T-helper 22 cell (primary cell): ENCODE measurements around the gene EGFR.
"Not testable (repeated sequence)": the region's sequence is repeated elsewhere in the genome, so short reads cannot be mapped to it uniquely, and the experiment has no call there.

ENCODE experiments used
- DNase-seq: peaks from one replicate; pipeline ENCODE4 v3.0.0-alpha.2; 2020; ENCODE audit warnings: low read depth

EGFR gene

DNA sequence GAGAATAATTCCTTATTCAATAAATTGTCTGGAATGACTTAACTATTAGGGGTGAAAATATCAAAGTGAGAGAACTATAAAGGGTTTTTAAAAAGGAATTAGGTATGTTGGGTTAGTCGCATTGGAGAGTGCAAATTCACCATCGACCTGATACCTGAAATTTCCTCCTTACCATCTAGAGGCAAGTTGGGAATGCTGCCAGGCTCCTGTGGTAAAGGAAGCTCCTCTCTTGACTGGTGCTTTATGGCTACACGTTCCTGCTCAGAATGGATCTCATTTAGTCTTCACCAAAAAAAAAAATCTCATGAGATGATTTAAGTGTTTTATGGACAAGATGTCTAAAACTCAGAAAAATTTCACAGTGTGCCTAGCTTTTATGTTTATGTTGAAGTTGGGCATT is 129.8 kb downstream of the EGFR start:
- no peak for DNase-seq

DNA sequence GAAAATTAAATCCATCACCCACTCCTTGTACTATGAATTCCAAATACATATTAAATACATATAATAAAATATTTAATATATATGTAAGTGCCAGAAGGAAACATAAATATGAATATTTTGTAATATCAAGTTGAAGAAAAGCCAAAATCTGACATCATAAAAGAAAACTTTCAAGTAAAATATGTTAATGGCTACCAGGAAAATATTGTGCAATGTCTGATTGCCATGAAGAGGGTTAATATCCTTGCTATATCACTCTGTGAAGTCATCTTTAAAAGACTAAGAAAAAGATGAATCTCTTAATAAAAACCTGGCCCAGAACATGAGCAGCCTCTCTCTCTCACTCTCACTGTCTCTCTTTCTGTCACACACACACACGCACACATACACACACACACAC is 130.2 kb downstream of the EGFR start:
- DNase-seq: no peak

- DNase-seq: no peak
These were observed 131.3 kb downstream of the EGFR start for GRCh38 chr7:55150166-55150565.

DNA sequence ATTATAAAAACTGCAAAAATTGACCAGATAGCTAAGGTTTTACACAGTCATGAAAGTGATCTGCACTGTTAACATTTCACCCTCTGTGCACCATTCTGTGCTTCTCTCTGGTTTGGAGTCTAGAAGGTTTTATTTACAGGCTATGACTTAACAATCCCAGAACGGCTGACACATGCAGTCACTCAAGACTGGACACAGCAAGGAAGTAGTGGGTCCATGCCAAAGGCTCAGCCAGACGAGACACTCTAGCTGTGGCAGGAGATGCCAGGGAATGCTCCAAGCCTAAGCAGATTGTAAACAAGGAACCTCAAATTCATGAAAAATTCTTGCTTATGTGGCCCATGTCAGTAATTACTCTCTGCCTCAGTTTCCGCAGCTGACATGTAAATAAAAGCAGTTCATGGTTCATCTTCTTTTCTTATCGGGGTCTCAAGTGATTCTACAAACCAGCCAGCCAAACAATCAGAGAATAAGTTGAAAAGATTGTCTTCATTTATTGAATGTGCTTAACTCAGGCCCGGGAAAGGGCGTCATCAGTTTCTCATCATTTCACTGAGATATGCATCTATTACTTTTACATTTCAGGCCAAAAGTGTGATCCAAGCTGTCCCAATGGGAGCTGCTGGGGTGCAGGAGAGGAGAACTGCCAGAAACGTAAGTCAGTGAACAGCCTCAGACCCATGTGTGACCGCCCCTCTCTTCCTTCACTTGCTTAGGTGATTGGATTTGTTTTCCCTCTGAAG is 132.1 kb downstream of the EGFR start:
- DNase-seq: no peak

DNA sequence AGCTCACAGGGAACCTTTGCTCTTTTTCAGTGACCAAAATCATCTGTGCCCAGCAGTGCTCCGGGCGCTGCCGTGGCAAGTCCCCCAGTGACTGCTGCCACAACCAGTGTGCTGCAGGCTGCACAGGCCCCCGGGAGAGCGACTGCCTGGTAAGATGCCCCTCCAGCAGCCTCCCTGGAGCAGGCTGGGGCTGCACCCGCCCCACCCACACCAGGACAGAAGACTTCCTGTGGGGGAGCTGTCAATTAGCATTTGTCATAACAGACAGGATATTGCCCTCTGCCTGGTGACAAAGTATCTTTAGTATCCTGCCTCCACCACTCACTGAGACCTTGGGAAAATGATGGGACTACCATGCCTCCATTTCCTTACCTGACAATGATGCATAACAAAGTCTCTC is 133.7 kb downstream of the EGFR start:
- DNase-seq: no peak

DNA sequence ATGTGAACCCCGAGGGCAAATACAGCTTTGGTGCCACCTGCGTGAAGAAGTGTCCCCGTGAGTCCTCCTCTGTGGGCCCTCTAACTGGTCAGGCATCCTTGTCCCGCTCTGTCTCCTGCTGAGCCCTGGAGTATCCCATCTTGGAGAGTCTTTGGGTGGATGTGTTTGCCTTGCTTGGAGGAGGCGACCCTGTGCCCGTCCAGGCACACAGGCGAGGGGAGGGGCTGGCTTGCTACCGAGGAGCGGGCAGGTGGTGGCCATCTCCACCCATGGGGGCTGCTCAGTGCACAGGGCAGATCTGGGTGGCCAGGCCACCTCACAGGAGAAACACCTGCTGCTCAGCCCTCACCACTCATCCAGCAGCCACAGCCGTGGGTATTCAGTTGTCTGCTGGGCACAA is 135.3 kb downstream of the EGFR start:
- no peak for DNase-seq

DNA sequence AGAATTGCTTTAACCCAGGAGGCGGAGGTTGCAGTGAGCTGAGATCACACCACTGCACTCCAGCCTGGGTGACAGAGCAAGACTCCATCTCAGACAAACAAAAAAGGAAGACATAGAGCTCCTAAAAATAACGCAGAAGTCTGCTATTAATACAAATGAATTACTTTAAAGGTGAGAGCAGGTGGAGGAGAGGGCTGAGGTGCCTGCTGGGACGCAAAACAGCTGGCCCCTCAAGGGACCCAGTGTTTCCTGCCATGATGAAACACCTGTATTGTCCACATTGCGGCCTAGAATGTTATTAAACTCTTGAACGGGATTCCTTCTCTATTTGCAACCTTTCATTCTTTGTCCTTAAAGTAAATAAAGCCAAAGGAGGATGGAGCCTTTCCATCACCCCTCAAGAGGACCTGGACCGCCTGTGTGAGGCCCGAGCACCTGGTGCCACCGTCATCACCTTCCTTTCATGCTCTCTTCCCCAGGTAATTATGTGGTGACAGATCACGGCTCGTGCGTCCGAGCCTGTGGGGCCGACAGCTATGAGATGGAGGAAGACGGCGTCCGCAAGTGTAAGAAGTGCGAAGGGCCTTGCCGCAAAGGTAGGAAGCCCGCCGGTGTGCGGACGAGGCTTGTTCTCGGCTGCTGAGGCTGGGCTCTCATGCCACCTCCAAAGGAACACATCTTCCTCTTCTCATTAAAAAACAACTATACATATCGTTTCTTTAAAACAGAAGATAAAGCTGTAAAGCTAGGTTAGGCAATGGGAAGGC is 136.7 kb downstream of the EGFR start:
- DNase-seq: no peak

GRCh38 chr7:55156919-55157763 is 138.3 kb downstream of the EGFR start:
- no peak for DNase-seq

DNA sequence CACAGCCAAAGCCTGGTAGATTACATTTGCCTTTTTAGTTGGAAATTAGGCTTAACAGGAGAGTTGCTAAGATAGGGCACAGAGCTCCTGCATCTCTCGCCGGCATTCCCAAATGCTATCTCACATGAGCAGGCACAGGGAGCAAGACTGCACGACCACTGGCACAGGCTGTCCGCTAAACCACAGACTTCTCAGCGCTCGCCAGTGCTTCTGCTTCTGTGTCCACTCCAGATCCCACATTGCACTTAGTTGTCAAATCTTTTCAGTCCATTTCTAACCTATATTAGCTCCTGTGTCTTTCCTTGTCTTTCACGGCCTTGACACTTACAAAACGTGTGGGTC is 138.9 kb downstream of the EGFR start:
- DNase-seq: no peak

DNA sequence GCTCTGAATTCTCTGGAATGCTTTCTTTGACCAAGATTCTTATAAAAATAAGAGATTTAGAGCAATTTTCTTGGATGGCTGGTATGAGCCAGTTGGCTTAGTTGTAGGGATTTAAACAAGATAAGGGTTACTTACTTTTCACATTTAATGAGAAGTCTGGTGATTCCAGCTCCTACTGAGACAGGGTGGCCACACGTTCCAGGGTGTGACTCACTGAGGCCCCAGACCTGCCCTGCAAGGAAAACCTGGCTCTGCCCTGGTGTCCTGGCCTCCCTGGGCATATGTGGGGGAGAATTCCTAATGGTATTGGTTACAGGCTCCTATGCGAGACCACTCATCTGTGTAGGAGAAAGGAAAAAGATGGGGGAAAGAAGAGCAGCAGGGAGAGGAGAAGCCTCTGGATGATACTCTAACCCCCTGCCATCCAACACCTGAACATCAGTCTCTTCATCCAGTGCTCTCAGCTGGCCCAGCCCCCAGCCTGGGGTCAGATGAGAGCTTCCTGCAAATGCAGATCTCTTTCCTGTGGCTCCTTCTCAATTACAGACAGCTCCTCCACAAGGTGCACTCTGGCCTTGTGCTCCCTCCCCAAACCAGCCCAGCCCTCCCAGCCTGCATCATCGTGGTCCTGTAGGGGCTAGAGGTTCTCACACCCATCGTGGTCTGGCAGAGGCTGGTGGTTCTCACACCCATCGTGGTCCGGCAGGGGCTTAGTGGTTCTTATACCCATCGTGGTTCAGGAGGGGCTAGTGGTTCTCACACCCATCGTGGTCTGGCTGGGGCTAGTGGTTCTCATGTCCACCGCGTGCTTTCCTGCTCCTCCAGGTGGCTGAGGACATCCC is 139.9 kb downstream of the EGFR start:
- no peak for DNase-seq

DNA sequence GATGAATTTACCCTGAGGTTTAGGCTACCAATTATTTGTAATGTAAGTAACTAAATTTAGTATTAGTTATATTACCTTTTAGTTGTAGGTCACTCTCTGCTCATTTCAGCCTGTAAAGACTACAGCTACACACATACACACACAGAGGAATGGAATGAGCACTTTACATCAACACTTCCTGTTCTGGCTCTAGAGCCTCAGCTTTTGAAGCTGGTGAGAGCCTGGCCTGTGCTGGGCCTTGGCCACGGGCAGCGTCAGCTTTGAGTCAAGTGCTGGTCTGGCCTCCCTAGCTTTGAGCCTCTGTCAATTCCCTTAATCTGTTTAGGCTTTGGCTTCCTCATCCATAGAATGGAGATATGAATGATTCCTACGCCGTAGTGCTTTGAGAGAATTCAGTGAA is 141.7 kb downstream of the EGFR start:
- no peak for DNase-seq

DNA sequence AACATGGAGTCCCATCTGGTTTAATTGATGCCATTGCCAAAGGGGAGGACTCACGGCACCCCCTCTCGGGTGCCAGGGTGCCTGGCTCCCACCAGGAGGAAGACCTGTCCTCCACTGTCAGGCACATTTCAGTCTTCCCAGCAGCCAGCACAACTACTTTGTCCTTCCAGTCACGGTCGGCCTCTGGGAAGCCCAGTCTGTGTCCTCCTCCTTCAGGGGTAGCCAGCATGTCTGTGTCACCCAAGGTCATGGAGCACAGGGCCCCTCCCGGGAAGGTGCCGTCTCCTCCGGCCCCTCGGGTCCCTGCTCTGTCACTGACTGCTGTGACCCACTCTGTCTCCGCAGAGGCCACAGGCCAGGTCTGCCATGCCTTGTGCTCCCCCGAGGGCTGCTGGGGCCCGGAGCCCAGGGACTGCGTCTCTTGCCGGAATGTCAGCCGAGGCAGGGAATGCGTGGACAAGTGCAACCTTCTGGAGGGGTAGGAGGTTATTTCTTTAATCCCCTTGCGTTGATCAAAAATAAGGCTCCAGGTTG is 142.4 kb downstream of the EGFR start:
- no peak for DNase-seq

DNA sequence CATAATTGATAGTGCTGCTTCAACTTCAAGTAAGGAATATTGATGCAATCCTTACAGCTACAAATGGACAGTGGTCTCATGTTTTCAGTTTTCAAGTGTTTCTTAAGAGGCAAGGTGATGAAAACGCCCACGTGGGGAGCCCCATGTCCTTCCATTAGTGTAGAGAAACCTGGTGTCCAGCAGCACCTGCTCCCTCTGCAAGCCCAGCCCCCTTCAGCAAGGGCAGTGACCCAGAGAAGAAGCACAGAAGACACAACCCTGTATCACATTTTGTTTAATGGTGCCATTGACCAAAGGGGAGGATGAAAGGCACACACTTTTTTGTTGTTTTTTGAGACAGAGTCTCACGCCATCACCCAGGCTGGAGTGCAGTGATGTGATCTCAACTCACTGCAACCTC is 143.7 kb downstream of the EGFR start:
- no peak for DNase-seq

GRCh38 chr7:55163733-55164132 is 144.9 kb downstream of the EGFR start:
- no peak for DNase-seq

DNA sequence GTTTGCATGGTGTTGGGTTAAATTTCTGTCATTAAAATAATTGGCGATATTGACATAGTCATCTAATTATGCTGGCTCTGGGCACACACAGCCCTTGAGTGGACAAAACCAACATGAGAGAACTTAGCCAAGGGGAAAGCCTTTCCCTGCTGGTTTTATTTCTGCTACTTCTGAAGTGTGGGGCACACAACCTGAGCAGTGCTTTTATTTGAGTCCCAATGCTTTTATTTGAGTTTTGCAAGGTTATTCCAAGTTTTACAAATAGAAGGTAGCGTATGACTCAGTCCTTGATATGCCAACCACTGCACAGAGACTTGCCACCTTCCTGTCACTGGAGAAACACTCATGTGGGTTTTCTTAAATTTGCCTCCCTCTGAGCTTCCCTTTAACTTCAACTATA is 145.7 kb downstream of the EGFR start:
- DNase-seq: no peak

DNA sequence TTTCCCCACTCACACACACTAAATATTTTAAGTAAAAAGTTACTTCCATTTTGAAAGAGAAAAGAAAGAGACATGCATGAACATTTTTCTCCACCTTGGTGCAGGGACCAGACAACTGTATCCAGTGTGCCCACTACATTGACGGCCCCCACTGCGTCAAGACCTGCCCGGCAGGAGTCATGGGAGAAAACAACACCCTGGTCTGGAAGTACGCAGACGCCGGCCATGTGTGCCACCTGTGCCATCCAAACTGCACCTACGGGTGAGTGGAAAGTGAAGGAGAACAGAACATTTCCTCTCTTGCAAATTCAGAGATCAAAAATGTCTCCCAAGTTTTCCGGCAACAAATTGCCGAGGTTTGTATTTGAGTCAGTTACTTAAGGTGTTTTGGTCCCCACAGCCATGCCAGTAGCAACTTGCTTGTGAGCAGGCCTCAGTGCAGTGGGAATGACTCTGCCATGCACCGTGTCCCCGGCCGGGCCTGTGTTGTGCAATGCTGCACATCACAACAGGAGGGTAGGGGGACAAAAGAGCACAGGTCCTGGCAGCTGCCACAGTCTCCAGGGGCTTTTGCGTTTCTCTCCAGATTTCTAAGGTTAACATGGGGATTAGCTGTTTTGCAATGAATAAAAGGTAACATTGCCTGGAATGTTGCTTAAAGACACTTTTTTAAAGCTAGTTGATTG is 146.5 kb downstream of the EGFR start:
- DNase-seq: no peak

GRCh38 chr7:55167296-55167695 is 148.5 kb downstream of the EGFR start:
- not testable (repeated sequence) for DNase-seq

DNA sequence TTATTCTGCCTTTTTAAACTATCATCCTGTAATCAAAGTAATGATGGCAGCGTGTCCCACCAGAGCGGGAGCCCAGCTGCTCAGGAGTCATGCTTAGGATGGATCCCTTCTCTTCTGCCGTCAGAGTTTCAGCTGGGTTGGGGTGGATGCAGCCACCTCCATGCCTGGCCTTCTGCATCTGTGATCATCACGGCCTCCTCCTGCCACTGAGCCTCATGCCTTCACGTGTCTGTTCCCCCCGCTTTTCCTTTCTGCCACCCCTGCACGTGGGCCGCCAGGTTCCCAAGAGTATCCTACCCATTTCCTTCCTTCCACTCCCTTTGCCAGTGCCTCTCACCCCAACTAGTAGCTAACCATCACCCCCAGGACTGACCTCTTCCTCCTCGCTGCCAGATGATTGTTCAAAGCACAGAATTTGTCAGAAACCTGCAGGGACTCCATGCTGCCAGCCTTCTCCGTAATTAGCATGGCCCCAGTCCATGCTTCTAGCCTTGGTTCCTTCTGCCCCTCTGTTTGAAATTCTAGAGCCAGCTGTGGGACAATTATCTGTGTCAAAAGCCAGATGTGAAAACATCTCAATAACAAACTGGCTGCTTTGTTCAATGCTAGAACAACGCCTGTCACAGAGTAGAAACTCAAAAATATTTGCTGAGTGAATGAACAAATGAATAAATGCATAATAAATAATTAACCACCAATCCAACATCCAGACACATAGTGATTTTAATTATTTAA is 151.7 kb downstream of the EGFR start:
- no peak for DNase-seq

DNA sequence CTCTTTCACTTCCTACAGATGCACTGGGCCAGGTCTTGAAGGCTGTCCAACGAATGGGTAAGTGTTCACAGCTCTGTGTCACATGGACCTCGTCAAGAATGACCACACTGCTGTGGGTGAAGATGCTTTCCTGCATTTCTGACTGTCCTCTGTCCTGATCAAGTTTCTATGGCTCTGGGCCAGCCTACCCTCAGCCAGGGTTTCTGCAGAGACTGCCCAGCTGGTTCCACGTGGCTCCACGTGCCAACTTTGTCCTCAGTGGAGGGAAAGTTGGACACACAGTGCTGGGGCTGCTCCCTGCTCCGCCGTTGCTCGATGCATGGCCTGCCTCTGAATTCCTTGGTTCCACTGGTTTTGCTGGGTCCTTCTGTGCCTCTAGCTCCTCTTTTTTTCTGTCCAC is 152.3 kb downstream of the EGFR start:
- no peak for DNase-seq

- no peak for DNase-seq
These were observed 153.3 kb downstream of the EGFR start for GRCh38 chr7:55172161-55172560.
